PC-3 (cell line): ENCODE data around the gene ADCY9. TPM values are rescaled to one million over a fixed set of nuclear protein-coding genes. Genes with fewer than 3 reads are reported as not detected.

Source experiments
- ATAC-seq: fragments of 200-7000 bp; cut with Tn5 transposase; 2 replicates; pipeline ENCODE4 v1.9.1; 2020; ENCODE audit warnings: mild to moderate bottlenecking, moderate library complexity
- BruUV-seq: library from RNA; stranded (reverse); fragments of 400-500 nt; replicated peaks from 2 replicates; lab custom pipeline; 2021; lab: Mats Ljungman, UMichigan
- CTCF ChIA-PET: fragments of 300-600 bp; sonication (Branson Sonifier 250); formaldehyde crosslinking; loops from one replicate; lab custom pipeline; 2022; ENCODE audit warnings: antibody characterized with exemption; lab: Charles Lee
- POLR2A ChIA-PET: fragments of 300-600 bp; sonication (Branson Sonifier 250); formaldehyde crosslinking; loops from one replicate; lab custom pipeline; 2022; ENCODE audit warnings: antibody characterized with exemption; ENCODE audit not compliant: unreplicated experiment; lab: Charles Lee
- DNase-seq: peaks from one replicate; pipeline ENCODE4 v3.0.0-alpha.2; 2015
- H2AFZ ChIP-seq: fragments of 300-600 bp; sonication (generic); 2 replicates; pipeline ENCODE4 v1.6.0; 2016; ENCODE audit warnings: antibody characterized with exemption, low read length
- H3F3A ChIP-seq: fragments of 300-600 bp; sonication (generic); one replicate; pipeline ENCODE4 v1.6.0; 2017; ENCODE audit warnings: antibody characterized with exemption, low read length, control low read depth, mild to moderate bottlenecking; ENCODE audit not compliant: unreplicated experiment
- H3K27ac ChIP-seq: fragments of 300-600 bp; sonication (generic); 2 replicates; pipeline ENCODE4 v1.5.1; 2016; ENCODE audit warnings: mild to moderate bottlenecking, low read length
- H3K27me3 ChIP-seq: fragments of 300-600 bp; sonication (generic); 2 replicates; pipeline ENCODE4 v1.6.1; 2016; ENCODE audit warnings: low read length, mixed read lengths
- H3K36me3 ChIP-seq: fragments of 300-600 bp; sonication (generic); 2 replicates; pipeline ENCODE4 v1.6.1; 2016; ENCODE audit warnings: low read depth, mixed run types, low read length, mixed read lengths
- H3K4me1 ChIP-seq: fragments of 300-600 bp; sonication (generic); 2 replicates; pipeline ENCODE4 v1.5.1; 2016; ENCODE audit warnings: low read length; ENCODE audit not compliant: insufficient read depth
- H3K4me2 ChIP-seq: fragments of 300-600 bp; sonication (generic); 2 replicates; pipeline ENCODE4 v1.6.0; 2016; ENCODE audit warnings: low read length
- H3K4me3 ChIP-seq: fragments of 300-600 bp; sonication (generic); 2 replicates; pipeline ENCODE4 v1.5.1; 2016; ENCODE audit warnings: mild to moderate bottlenecking, low read length, mixed read lengths
- H3K79me2 ChIP-seq: fragments of 300-600 bp; sonication (generic); 2 replicates; pipeline ENCODE4 v1.6.1; 2017; ENCODE audit warnings: low read length, mixed read lengths
- H3K9ac ChIP-seq: fragments of 300-600 bp; sonication (generic); 2 replicates; pipeline ENCODE4 v1.6.0; 2016; ENCODE audit warnings: mild to moderate bottlenecking, low read length
- H3K9me2 ChIP-seq: fragments of 300-600 bp; sonication (generic); replicated peaks from 2 replicates; pipeline ENCODE4 v1.6.1; 2016; ENCODE audit warnings: mixed run types, low read length, mixed read lengths
- H3K9me3 ChIP-seq: fragments of 300-600 bp; sonication (generic); 2 replicates; pipeline ENCODE4 v1.6.1; 2016; ENCODE audit warnings: low read length, mixed read lengths
- H4K20me1 ChIP-seq: fragments of 300-600 bp; sonication (generic); 2 replicates; pipeline ENCODE4 v1.6.1; 2016; ENCODE audit warnings: low read length, mixed read lengths
- CTCF ChIP-seq: fragments of 300-600 bp; sonication (generic); conservative IDR thresholded peaks from 2 replicates; pipeline ENCODE4 v1.5.1; 2017; ENCODE audit warnings: antibody characterized with exemption, low read depth, mild to moderate bottlenecking, low read length
- EZH2 ChIP-seq: fragments of 300-600 bp; sonication (generic); IDR thresholded peaks from one replicate; pipeline ENCODE4 v1.6.1; 2017; ENCODE audit warnings: antibody characterized with exemption, mild to moderate bottlenecking, low read length; ENCODE audit not compliant: unreplicated experiment
- EZH2phosphoT487 ChIP-seq: fragments of 300-600 bp; sonication (generic); IDR thresholded peaks from 2 replicates; pipeline ENCODE4 v1.6.1; 2018; ENCODE audit warnings: mild to moderate bottlenecking, antibody characterized with exemption, low read length, borderline replicate concordance
- intact Hi-C: fragments of 100-400 bp; cut with micrococcal nuclease; formaldehyde crosslinking; loops from 2 replicates; pipeline ENCODE4 v1.9.0; 2023
- total RNA-seq: library from RNA; depleted of rRNA; stranded (reverse); fragments of >200 nt; gene quantifications from 2 replicates; pipeline ENCODE4 v1.2.3, GENCODE V29; 2014

Gene ADCY9
- total RNA-seq, 1 experiment from 2014 or later: 6.2 TPM

- no peaks in the 10 kb centered on the region for H3K9me2 ChIP-seq
- no peaks in the 10 kb centered on the region for H3F3A ChIP-seq
- H3K9ac ChIP-seq: no peak overlapping the region
- H2AFZ ChIP-seq: no peak overlapping the region
- no peak overlapping the region for H3K4me2 ChIP-seq
- ChIA-PET POLR2A (no interaction called here), CTCF (no interaction called here)
- H3K4me3 ChIP-seq: no peak overlapping the region
- intact Hi-C loops: no loop called here
- no TSS peak for BruUV-seq
- TF ChIP-seq CTCF (no peak), EZH2 (no peak), EZH2phosphoT487 (no peak)
- no peaks in the 10 kb centered on the region for H3K79me2 ChIP-seq
- H3K27me3 ChIP-seq: no peaks in the 10 kb centered on the region
- no peaks in the 10 kb centered on the region for H3K4me1 ChIP-seq
- H4K20me1 ChIP-seq: no peaks in the 10 kb centered on the region
- no peak overlapping the region for H3K27ac ChIP-seq
- no peaks in the 10 kb centered on the region for H3K9me3 ChIP-seq
- ATAC-seq (no peak), DNase-seq (no peak)
- H3K36me3 ChIP-seq: no peaks in the 10 kb centered on the region
Observed at GRCh38 chr16:4009177-4009576, 107.1 kb downstream of the ADCY9 start.

DNA sequence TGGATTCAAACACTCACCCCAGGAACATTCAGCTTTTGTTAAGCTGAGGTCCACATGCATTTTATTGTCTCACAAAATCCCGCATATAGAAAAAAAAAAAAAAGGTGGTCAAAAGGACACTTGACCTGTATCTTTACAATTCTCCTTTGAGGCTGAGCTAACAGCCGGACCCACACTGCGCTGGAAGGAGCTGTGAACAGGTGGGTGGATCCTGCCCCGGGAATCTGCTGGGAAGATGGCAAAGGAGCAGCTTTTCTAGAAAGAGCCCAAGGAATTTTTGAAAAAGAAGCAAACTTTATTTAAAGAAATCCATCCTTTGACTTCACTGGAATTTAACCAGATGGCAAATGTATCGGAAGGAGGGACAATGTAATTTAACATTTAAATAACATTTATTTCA, 108.1 kb downstream of the ADCY9 start:
- no TSS peak for BruUV-seq
- H3K79me2 ChIP-seq: no peaks in the 10 kb centered on the region
- H3K9me2 ChIP-seq: no peaks in the 10 kb centered on the region
- no peak for DNase-seq
- TF ChIP-seq EZH2 (no peak), CTCF (no peak), EZH2phosphoT487 (no peak)
- no peaks in the 10 kb centered on the region for H3F3A ChIP-seq
- no peak for ATAC-seq
- no peaks in the 10 kb centered on the region for H3K27me3 ChIP-seq
- ChIA-PET POLR2A (no interaction called here), CTCF (no interaction called here)
- H3K9ac ChIP-seq: no peak overlapping the region
- no peak overlapping the region for H3K27ac ChIP-seq
- H3K4me2 ChIP-seq: no peak overlapping the region
- H4K20me1 ChIP-seq: no peaks in the 10 kb centered on the region
- no peaks in the 10 kb centered on the region for H3K9me3 ChIP-seq
- intact Hi-C loops: no loop called here
- no peaks in the 10 kb centered on the region for H3K4me1 ChIP-seq
- H2AFZ ChIP-seq: no peak overlapping the region
- no peaks in the 10 kb centered on the region for H3K36me3 ChIP-seq
- no peak overlapping the region for H3K4me3 ChIP-seq

DNA sequence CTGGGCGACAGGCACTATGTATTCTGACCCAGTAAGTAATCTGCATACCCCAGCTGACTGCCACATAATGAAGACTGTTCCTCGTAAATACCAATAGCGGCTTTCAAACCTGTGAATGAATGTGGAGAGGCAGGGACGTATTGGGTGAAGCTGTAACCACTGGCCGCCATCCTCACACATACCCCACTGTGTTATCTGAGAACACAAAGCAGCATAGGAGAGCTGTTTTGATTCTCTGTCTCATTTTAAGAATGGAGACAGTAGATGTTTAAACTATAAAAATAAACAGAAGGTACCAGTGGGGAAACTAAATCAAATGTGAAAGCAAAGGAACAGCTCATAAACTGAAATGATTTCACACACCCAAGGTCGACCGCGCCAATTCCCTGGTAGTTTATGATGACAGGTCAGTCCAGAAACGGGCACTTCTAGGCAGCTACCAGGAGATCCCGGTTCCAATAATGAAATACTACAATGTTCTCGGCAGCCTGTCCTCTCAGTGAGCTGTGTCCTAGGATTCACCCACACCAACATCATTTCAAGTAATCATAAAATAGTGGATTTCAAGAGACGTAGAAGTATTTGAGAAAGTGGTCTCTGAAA, 109.7 kb downstream of the ADCY9 start:
- H3K4me2 ChIP-seq: no peak overlapping the region
- H3K27ac ChIP-seq: no peak overlapping the region
- POLR2A ChIA-PET: no interaction called here
- no peak overlapping the region for H2AFZ ChIP-seq
- no peaks in the 10 kb centered on the region for H3K9me3 ChIP-seq
- DNase-seq: no peak
- TF ChIP-seq CTCF (no peak), EZH2 (no peak), EZH2phosphoT487 (no peak)
- no peak for ATAC-seq
- no peaks in the 10 kb centered on the region for H3K79me2 ChIP-seq
- no peaks in the 10 kb centered on the region for H3K9me2 ChIP-seq
- BruUV-seq: no TSS peak
- H3K4me1 ChIP-seq: no peaks in the 10 kb centered on the region
- no peaks in the 10 kb centered on the region for H4K20me1 ChIP-seq
- intact Hi-C loops: no loop called here
- CTCF ChIA-PET: no interaction called here
- H3K36me3 ChIP-seq: no peaks in the 10 kb centered on the region
- no peak overlapping the region for H3K4me3 ChIP-seq
- H3K27me3 ChIP-seq: no peaks in the 10 kb centered on the region
- H3K9ac ChIP-seq: no peak overlapping the region
- H3F3A ChIP-seq: no peaks in the 10 kb centered on the region
